HG03442 (cell line): ENCODE data around the gene PLEKHD1.

ENCODE experiments used
- ATAC-seq: cut with Tn5 transposase; IDR thresholded peaks from one replicate; pipeline ENCODE4 v1.9.1; 2021; ENCODE audit warnings: mild to moderate bottlenecking, moderate library complexity; ENCODE audit not compliant: unreplicated experiment

Gene PLEKHD1

DNA sequence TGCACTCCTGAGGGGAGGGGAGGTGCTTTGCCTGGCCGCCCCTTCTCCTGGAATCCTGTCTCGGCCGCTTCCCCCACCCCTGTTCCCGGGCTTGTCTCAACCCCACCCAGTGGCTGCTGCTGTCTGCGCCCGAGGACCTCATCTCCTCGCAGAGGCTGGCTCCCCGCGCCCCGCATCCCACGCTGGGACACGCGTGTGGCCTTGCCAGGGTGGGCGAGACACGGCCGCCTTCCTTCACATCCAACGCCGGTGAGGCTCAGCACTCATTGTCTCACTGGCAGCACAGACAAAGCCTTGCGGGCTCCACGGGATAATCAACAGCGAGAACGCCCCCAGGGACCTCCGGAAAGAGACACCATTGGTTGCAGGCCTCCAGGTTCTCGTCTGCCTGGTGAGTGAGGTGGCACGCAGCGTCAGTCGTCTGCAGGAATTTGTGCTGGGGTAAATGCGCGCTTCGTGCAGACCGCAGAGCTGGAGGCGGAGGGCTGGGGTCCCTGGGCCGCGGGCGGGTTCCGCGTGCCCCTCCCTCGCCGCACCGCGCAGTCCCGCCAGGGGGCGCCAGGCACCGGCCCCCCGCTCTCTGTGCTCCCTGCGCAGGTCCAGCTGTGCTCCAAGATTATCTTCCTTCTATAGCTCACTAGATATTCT lies 63.3 kb downstream of the PLEKHD1 start:
- no peak for ATAC-seq

DNA sequence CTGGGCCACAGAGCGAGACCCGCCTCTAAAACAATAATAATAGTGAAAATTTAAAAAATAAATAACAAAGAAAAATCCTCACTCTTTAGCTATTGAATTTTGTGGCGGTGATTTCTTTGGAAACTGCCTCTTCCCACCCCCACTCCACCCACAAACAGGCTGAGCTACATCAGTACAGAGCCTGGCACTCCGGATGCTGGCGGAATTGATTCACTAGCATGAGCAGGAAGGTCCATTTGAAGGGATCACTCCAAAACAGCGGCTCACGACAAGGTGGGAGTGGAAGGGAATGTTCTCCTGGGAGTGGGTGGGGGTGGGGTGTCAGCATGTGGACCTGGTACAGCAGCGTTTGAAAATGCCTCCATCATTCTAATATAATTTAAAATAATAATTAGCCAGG lies 64.0 kb downstream of the PLEKHD1 start:
- ATAC-seq: no peak

DNA sequence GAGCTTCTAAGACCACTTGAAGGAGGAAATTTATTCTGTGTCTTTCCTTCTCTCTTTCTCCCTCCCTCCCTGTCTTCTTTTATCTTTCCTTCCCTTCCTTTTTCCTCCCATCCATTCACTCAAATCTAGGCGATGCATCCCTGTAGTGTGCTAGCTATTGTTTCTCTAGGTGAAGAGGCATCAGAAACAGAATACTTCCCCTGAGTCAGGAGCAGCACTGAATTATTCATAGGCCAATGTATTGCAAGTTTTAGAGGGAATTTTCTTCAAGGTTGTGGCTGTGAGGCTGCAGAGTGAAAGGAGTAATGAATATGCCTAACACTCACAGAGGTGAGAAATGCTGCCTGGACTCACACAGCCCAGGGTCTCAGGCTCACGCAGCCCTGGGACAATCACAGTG lies 67.0 kb downstream of the PLEKHD1 start:
- ATAC-seq: no peak

DNA sequence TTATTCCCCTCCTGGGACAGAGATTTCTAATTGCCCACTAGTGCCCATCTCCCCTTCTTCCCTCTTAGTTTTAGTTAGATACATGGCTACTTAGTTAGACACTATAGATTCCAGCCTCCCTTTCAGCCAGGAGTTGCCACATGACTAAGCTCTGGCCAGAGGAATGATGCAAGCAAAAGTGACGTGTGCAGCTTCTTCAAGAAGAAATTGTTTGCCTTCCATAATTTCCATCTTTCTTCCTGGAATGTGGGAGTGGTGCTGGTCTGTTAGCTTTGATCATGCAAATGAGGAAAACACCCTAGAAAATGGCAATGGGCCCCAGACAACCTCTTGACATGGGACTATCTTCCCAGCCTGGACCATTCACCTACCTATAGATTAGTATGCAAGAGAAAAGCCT lies 68.7 kb downstream of the PLEKHD1 start:
- no peak for ATAC-seq

DNA sequence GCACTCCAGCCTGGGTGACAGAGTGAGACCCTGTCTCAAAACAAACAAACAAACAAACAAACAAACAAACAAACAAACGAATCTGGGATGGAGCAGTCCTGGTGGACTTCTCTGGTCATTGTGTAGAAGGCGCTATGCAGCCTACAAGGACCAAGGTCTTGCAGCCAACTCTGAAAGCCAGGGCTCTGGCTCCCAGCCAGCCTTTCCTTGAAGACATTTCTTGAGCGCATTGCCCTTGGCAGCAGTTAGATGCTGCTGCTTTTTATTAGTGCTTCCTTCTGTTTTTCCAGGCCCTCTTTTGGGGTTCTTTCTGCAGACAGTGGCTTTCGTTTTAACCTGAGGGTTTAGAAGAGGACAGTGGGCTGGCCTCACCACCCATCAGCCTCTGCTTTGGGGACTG lies 70.0 kb downstream of the PLEKHD1 start:
- ATAC-seq: no peak

DNA sequence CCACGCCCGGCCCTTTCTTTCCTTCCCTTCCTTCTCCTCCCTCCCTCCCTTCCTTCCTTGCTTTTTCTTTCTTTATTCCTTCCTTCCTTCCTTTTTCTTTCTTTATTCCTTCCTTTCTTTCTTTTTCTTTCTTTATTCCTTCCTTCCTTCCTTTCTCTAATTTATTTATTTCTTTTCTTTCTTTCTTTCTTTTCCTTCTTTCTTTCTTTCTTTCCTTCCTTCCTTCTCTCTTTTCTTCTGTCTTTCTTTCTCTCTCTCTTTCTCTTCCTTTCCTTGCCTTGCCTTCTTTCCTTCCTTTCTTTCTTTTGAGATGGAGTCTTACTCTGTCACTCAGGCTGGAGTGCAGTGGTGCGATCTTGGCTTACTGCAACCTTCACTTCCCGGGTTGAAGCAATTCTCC lies 74.2 kb downstream of the PLEKHD1 start:
- ATAC-seq: no peak

- no peak for ATAC-seq
Observed at GRCh38 chr14:69559581-69560011, 75.1 kb downstream of the PLEKHD1 start.

GRCh38 chr14:69560826-69561225 lies 76.3 kb downstream of the PLEKHD1 start:
- no peak for ATAC-seq

DNA sequence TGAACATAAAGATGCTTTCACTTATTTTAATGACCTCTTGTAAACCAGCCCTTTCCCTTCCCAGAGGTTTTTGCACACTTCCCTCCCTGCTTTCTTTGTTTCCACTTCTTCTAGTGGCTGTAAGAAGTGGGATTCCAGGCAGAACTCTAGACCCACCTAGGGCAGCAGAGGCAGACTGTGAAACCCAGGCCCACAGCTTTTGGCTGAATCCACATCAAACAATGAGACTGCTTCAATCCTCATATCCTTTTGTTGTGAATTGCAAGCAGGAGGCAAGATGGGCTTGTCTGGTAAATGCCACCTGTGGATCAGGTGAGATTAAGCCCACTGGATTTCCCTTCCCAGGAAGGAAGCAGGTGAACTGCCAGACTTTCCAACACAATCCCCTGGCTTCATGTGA lies 77.4 kb downstream of the PLEKHD1 start:
- ATAC-seq: no peak

- no peak for ATAC-seq
Observed at GRCh38 chr14:69567563-69567962, 83.0 kb downstream of the PLEKHD1 start.

GRCh38 chr14:69569859-69570258 lies 85.3 kb downstream of the PLEKHD1 start:
- no peak for ATAC-seq

- no peak for ATAC-seq
Observed at GRCh38 chr14:69570836-69571330, 86.4 kb downstream of the PLEKHD1 start.

- no peak for ATAC-seq
Observed at GRCh38 chr14:69571449-69572029, 87.0 kb downstream of the PLEKHD1 start.

- no peak for ATAC-seq
Observed at GRCh38 chr14:69572030-69572840, 87.7 kb downstream of the PLEKHD1 start.

DNA sequence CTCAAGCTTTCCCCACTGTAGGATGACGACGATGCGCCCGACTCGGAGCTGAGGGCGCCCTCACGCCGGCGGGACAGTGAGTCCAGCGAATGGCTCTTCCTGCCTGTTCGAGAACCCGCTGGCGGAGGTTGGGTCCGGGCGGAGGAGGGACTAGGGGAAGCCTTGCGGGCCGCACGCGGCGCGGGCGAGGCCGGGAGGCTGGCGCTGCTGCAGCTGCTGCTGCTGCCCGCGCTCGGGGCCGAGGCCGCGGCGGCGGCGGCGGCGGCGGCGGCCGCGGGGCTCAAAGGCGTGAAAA lies 88.3 kb downstream of the PLEKHD1 start:
- ATAC-seq: no peak

GRCh38 chr14:69573205-69573830 lies 88.8 kb downstream of the PLEKHD1 start:
- ATAC-seq: no peak

GRCh38 chr14:69573831-69574262 lies 89.3 kb downstream of the PLEKHD1 start:
- no peak for ATAC-seq

GRCh38 chr14:69574263-69574953 lies 89.9 kb downstream of the PLEKHD1 start, which contains the start of gene CCDC177:
CCDC177 (minus strand) TSS chr14:69574871; CDS start chr14:69573622, 1,249 bp downstream.
- no peak for ATAC-seq

DNA sequence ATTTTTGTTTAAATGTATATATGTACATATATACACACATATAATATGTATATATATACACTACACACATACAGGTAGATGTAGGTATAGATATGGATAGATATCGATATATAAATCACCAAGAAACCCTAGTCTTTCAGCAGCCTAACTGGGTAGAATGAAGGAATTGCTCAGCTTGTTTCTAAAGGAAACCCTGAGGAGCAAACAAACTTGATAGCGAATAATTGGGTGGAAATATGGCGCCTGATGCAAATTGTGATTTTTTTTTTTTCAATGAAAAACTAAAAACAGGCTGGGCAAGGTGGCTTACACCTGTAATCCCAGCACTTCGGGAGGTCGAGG lies 90.4 kb downstream of the PLEKHD1 start:
- ATAC-seq: no peak

- ATAC-seq: no peak
Observed at GRCh38 chr14:69579476-69579875, 94.9 kb downstream of the PLEKHD1 start.

GRCh38 chr14:69580009-69580577 lies 95.6 kb downstream of the PLEKHD1 start:
- no peak for ATAC-seq
